ENCODE measurements around the gene RAB31. TPM values are rescaled to one million over a fixed set of nuclear protein-coding genes. Genes with fewer than 3 reads are reported as not detected.

Gene RAB31
- total RNA-seq, 4 donors from 2014 or later = 12.2 to 22.0 (median 15.6) TPM

DNA sequence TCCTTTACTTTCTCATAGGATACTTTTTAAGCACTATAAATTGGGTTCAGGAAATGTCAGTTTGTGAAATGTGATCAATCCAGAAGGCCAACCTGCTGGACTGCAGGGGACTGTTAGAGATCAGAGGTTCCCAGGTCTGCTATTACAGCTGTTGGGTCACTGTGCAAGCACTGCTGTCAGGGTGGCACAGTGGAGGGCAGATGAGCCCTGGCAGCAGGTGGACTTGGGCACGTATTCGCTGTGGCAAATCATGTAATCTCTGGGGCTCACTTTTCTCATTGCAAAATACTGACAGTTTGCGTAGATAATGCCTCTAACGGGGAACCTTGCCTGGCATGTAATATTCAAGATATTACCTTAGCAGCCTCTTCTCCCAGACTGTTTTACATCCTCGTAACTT, 18.1 kb downstream of the RAB31 start:
- 92 to 94% methylated on average over 5 of the region's 5 CpGs for WGBS, 2 donors
- no peak overlapping the region for H3K4me3 ChIP-seq (ENCODE audit: low read depth, poor library complexity, severe bottlenecking)
- intact Hi-C loops (cut with DNase I; ENCODE audit: low total_unique reads) = loop anchor here (5.0 kb wide), 1 partner anchor 369 kb away; no protein-coding TSS in a partner anchor
- no peak for DNase-seq (ENCODE audit: low spot score in 2 of 2)
- TF ChIP-seq POLR2A (IDR thresholded peaks at IDR 0.05) = no peak
- TF ChIP-seq, protein P1, sequence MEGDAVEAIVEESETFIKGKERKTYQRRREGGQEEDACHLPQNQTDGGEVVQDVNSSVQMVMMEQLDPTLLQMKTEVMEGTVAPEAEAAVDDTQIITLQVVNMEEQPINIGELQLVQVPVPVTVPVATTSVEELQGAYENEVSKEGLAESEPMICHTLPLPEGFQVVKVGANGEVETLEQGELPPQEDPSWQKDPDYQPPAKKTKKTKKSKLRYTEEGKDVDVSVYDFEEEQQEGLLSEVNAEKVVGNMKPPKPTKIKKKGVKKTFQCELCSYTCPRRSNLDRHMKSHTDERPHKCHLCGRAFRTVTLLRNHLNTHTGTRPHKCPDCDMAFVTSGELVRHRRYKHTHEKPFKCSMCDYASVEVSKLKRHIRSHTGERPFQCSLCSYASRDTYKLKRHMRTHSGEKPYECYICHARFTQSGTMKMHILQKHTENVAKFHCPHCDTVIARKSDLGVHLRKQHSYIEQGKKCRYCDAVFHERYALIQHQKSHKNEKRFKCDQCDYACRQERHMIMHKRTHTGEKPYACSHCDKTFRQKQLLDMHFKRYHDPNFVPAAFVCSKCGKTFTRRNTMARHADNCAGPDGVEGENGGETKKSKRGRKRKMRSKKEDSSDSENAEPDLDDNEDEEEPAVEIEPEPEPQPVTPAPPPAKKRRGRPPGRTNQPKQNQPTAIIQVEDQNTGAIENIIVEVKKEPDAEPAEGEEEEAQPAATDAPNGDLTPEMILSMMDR (IDR thresholded peaks at IDR 0.05) = no peak

DNA sequence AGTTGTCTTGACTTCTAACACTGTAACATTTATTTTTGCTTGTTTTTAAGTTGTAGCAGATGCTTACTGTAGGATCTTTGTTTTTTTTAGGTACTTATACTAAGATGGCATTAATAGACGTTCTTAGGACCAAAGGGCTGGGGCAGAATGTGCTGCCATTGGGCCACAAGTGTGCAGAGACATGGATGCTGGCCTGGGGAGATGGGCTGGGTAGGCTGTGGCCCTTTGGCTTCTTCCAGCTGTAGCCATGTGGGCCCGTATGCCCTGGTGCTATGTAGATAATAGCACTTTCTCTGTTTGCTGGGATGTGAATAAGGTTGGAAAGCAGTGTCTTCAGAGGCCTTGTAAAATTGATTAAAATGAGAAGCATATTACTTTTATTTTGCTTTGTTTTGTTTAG, 18.8 kb downstream of the RAB31 start:
- H3K4me3 ChIP-seq (ENCODE audit: low read depth, poor library complexity, severe bottlenecking) = no peak overlapping the region
- 81 to 87% methylated on average over 2 of the region's 2 CpGs for WGBS, 2 donors
- peak in 1 of 2 donors; percentile 57 for DNase-seq (ENCODE audit: low spot score in 2 of 2)
- intact Hi-C loops (cut with DNase I; ENCODE audit: low total_unique reads) = loop anchor here (5.0 kb wide), 1 partner anchor 370 kb away; no protein-coding TSS in a partner anchor
- no peak for TF ChIP-seq POLR2A (IDR thresholded peaks at IDR 0.05)
- TF ChIP-seq, protein P1 (IDR thresholded peaks at IDR 0.05) = no peak

DNA sequence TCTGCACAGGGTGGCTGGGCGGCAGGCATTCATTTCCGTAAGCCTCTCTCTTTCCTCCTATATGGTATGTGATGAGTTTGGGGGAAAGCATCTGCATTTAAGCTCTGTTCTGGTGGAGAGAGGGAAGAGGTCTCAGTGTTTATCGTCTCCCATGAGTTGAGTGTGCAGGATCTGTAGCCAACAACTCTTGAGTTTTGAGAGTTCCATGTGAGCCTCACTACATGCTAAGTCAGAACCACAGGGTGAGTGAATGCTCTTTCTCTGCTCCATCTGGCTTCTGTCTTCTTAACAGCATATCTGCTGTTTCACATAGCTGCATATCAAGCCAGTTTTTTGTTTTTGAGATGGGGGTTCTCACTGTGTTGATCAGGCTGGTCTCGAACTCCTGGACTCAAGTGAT, 22.7 kb downstream of the RAB31 start:
- no peak overlapping the region for H3K4me3 ChIP-seq (ENCODE audit: low read depth, poor library complexity, severe bottlenecking)
- no peak for DNase-seq (ENCODE audit: low spot score in 2 of 2)
- TF ChIP-seq, protein P1 (IDR thresholded peaks at IDR 0.05) = no peak
- no peak for TF ChIP-seq POLR2A (IDR thresholded peaks at IDR 0.05)
- 95 to 96% methylated on average over 4 of the region's 4 CpGs for WGBS, 2 donors
- intact Hi-C loops (cut with DNase I; ENCODE audit: low total_unique reads) = no loop called here

DNA sequence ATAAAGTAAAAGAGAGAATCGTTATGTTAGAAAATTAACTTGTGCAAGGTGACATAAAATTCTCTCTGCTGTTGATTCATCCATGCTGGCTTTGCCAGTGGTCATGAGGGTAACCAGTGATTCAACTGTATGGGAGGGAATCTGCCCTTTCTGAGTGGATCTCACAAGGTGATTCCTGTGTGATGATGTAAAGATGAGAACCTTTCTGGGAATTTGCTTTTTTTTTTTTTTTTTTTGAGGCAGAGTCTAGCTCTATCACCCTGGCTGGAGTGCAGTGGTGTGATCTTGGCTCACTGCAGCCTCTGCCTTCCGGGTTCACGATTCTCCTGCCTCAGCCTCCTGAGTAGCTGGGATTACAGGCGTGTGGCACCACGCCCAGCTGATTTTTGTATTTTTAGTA, 23.3 kb downstream of the RAB31 start:
- DNase-seq (ENCODE audit: low spot score in 2 of 2) = no peak
- TF ChIP-seq POLR2A (IDR thresholded peaks at IDR 0.05) = no peak
- TF ChIP-seq, protein P1 (IDR thresholded peaks at IDR 0.05) = no peak
- H3K4me3 ChIP-seq (ENCODE audit: low read depth, poor library complexity, severe bottlenecking) = no peak overlapping the region
- 80 to 92% methylated on average over 5 of the region's 5 CpGs for WGBS, 2 donors
- intact Hi-C loops (cut with DNase I; ENCODE audit: low total_unique reads) = no loop called here

DNA sequence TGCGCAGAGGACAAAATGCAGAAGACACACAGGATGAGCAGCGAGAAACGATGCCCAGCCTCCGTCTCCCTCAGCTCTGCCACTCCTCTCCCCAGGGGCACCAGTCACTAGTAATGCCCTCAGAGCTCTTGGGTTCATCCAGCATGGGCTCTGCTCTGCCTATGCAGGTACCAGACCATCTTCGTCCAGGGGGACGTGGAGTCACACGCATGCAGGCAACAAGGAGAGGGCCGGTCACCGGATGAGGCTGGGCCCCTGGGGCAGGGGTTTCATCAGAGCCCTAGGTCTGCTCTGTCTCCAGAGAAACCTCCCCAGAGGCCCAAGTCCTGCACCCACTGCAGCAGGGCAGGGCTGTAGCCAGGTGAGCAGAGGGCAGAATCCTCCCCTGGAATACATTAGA, 23.9 kb downstream of the RAB31 start:
- intact Hi-C loops (cut with DNase I; ENCODE audit: low total_unique reads) = no loop called here
- WGBS, 2 donors = 87 to 88% methylated on average over 9 of the region's 9 CpGs
- no peak for DNase-seq (ENCODE audit: low spot score in 2 of 2)
- no peak overlapping the region for H3K4me3 ChIP-seq (ENCODE audit: low read depth, poor library complexity, severe bottlenecking)
- TF ChIP-seq POLR2A (IDR thresholded peaks at IDR 0.05) = no peak
- TF ChIP-seq, protein P1 (IDR thresholded peaks at IDR 0.05) = no peak

DNA sequence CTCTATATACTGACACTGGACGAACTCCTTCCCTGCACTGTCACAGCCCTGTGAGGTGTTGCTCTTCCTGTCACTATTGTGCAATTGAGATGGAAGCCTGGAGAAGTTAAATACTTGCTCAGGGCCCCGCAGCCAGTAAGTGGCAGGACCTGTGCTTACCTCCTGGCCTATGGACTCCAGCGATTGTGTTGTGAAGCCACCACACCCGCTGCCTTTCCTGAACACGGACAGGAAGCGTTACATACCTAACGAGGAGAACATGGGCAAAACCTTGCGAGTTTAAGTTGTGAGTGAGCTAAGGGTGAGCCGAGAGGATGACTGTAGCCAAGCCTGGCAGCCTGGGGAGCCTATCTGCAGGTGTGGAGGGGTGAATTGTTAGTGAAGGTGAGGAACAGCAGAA, 26.1 kb downstream of the RAB31 start:
- no peak overlapping the region for H3K4me3 ChIP-seq (ENCODE audit: low read depth, poor library complexity, severe bottlenecking)
- no peak for TF ChIP-seq POLR2A (IDR thresholded peaks at IDR 0.05)
- TF ChIP-seq, protein P1 (IDR thresholded peaks at IDR 0.05) = no peak
- intact Hi-C loops (cut with DNase I; ENCODE audit: low total_unique reads) = no loop called here
- 67 to 68% methylated on average over 9 of the region's 9 CpGs for WGBS, 2 donors
- DNase-seq (ENCODE audit: low spot score in 2 of 2) = no peak

Measured in lower leg skin (tissue), 4 donors.